ENCODE measurements around the gene ALG12.

DNA sequence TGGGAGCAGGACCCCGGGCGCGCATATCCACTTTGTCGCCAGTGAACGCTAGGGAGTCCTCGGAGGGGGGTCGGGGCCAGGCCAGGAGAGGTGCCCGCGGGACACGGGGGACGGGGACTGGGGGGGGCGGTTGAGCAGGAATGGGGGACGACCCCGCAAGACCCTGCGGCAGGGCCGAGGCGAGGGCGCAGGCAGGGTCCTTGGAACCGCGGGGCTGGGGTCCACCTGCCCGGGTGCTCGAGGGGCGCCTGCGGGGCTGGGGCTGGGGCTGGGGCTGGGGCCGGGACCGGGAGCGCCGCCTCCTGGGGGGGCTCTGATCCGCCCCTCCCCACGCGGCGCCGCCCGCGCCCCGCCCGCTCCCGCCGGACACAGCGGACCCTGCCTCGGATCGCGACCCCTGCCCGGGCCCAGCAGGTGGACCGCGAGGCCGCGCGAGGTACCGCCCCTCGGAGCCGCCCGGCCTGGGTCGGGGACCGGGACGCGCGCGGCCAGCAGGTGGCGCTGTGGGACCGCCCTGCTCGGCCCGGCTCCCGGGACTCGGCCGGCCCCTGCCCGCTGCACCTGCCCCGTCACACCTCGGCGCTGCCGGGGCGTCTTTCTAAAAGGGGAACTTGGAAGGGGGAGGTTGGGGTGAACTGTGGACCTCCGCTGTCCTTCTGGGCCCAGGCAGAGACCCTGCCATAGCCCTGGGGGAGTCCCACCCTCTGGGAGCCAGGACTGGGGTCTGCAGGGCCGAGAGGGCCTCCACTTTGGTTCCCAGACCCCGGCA lies 11.2 kb upstream of the ALG12 start:
- TF ChIP-seq POLR2AphosphoS5 (IDR thresholded peaks at IDR 0.05; ENCODE audit: low read depth, low read length) (no peak), TAF1 (IDR thresholded peaks at IDR 0.05; ENCODE audit: borderline replicate concordance, insufficient read depth, low read length) (no peak), SIN3A (IDR thresholded peaks at IDR 0.05; ENCODE audit: borderline replicate concordance, insufficient read depth, low read length) (no peak)

Measured in PFSK-1 (cell line).